DOHH2 (cell line): ENCODE measurements around the gene CHRM1.

Source experiments
- H3F3A ChIP-seq: fragments of 200-600 bp; sonication (generic), shearing (Covaris generic); 2 replicates; pipeline ENCODE4 v1.6.0; 2016; ENCODE audit warnings: antibody characterized with exemption, mild to moderate bottlenecking; ENCODE audit not compliant: control insufficient read depth, insufficient read depth
- H3K27ac ChIP-seq: fragments of 200-600 bp; sonication (generic); 2 replicates; pipeline ENCODE4 v1.5.1; 2014; ENCODE audit warnings: low read depth, mild to moderate bottlenecking, low read length, moderate library complexity
- H3K27me3 ChIP-seq: fragments of 200-600 bp; sonication (generic); 2 replicates; pipeline ENCODE4 v1.6.1; 2014; ENCODE audit warnings: mild to moderate bottlenecking, low read length, mixed read lengths; ENCODE audit not compliant: control insufficient read depth
- H3K36me3 ChIP-seq: fragments of 200-600 bp; sonication (generic); 2 replicates; pipeline ENCODE4 v1.6.1; 2014; ENCODE audit warnings: mild to moderate bottlenecking, low read length, moderate library complexity, mixed read lengths; ENCODE audit not compliant: control insufficient read depth
- H3K4me1 ChIP-seq: fragments of 200-600 bp; sonication (generic); 2 replicates; pipeline ENCODE4 v1.6.1; 2014; ENCODE audit warnings: mild to moderate bottlenecking, low read length, mixed read lengths; ENCODE audit not compliant: control insufficient read depth
- H3K4me2 ChIP-seq: fragments of 200-600 bp; sonication (generic); 2 replicates; pipeline ENCODE4 v1.6.0; 2014; ENCODE audit warnings: mild to moderate bottlenecking, low read length, moderate library complexity
- H3K4me3 ChIP-seq: fragments of 200-600 bp; sonication (generic); 2 replicates; pipeline ENCODE4 v1.5.1; 2014; ENCODE audit warnings: mild to moderate bottlenecking, low read length, mixed read lengths
- H3K79me2 ChIP-seq: fragments of 200-600 bp; sonication (generic); 2 replicates; pipeline ENCODE4 v1.6.1; 2014; ENCODE audit warnings: mild to moderate bottlenecking, low read length, mixed read lengths; ENCODE audit not compliant: control insufficient read depth
- H3K9me2 ChIP-seq: fragments of 200-600 bp; sonication (generic); replicated peaks from 2 replicates; pipeline ENCODE4 v1.6.1; 2014; ENCODE audit warnings: mild to moderate bottlenecking, low read length, mixed read lengths; ENCODE audit not compliant: control insufficient read depth
- H3K9me3 ChIP-seq: fragments of 200-600 bp; sonication (generic); 2 replicates; pipeline ENCODE4 v1.6.1; 2014; ENCODE audit warnings: antibody characterized with exemption, low read length, mixed read lengths; ENCODE audit not compliant: control insufficient read depth, insufficient read depth
- H4K20me1 ChIP-seq: fragments of 200-600 bp; sonication (generic); 2 replicates; pipeline ENCODE4 v1.6.0; 2014; ENCODE audit warnings: low read depth, mild to moderate bottlenecking, antibody characterized with exemption, low read length, moderate library complexity; ENCODE audit not compliant: control insufficient read depth, insufficient read depth
- EZH2phosphoT487 ChIP-seq: fragments of 200-600 bp; sonication (generic); IDR thresholded peaks from 2 replicates; pipeline ENCODE4 v1.6.1; 2017; ENCODE audit warnings: borderline replicate concordance, mild to moderate bottlenecking, antibody characterized with exemption, low read length, moderate library complexity, mixed read lengths
- TF ChIP-seq, protein P1 (sequence below): fragments of 200-600 bp; sonication (generic); IDR thresholded peaks from one replicate; pipeline ENCODE4 v1.5.1; 2014; ENCODE audit warnings: antibody characterized with exemption, mild to moderate bottlenecking, low read depth, low read length; ENCODE audit not compliant: poor library complexity, severe bottlenecking

Gene CHRM1

DNA sequence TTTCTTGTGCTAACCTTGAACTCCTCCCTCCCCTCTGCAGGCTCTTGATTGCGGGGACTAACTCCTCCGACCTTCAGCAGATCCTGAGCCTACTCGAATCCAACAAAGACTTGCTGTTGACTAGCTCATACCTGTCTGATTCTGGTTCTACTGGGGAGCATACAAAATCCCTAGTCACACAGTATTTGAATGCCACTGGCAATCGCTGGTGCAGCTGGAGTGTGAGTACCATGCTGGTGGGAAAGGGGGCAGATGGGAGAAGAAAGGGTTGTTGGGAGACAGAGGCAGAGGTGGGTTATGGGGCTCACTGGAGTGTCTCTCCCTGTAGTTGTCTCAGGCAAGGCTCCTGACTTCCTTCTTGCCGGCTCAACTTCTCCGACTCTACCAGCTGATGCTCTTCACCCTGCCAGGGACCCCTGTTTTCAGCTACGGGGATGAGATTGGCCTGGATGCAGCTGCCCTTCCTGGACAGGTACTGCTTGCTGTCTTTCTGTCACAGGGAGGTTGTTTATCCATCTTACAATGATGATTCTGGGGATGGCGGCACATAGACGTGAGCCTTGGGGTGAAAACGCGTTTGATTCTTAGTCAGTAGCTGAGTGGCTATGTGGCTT lies 35.9 kb downstream of the CHRM1 start:
- H3K36me3 ChIP-seq: peaks cover 91% of the 10 kb centered on the region
- H3K27ac ChIP-seq: no peak overlapping the region
- TF ChIP-seq EZH2phosphoT487: no peak
- TF ChIP-seq, protein P1, sequence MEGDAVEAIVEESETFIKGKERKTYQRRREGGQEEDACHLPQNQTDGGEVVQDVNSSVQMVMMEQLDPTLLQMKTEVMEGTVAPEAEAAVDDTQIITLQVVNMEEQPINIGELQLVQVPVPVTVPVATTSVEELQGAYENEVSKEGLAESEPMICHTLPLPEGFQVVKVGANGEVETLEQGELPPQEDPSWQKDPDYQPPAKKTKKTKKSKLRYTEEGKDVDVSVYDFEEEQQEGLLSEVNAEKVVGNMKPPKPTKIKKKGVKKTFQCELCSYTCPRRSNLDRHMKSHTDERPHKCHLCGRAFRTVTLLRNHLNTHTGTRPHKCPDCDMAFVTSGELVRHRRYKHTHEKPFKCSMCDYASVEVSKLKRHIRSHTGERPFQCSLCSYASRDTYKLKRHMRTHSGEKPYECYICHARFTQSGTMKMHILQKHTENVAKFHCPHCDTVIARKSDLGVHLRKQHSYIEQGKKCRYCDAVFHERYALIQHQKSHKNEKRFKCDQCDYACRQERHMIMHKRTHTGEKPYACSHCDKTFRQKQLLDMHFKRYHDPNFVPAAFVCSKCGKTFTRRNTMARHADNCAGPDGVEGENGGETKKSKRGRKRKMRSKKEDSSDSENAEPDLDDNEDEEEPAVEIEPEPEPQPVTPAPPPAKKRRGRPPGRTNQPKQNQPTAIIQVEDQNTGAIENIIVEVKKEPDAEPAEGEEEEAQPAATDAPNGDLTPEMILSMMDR: no peak
- peaks cover 31% of the 10 kb centered on the region for H3F3A ChIP-seq
- H3K79me2 ChIP-seq: peaks cover 50% of the 10 kb centered on the region
- H3K4me2 ChIP-seq: no peak overlapping the region
- H3K4me1 ChIP-seq: peaks cover 19% of the 10 kb centered on the region
- H3K9me3 ChIP-seq: no peaks in the 10 kb centered on the region
- H3K27me3 ChIP-seq: no peaks in the 10 kb centered on the region
- H3K4me3 ChIP-seq: no peak overlapping the region
- H3K9me2 ChIP-seq: no peaks in the 10 kb centered on the region
- peaks cover 12% of the 10 kb centered on the region for H4K20me1 ChIP-seq

DNA sequence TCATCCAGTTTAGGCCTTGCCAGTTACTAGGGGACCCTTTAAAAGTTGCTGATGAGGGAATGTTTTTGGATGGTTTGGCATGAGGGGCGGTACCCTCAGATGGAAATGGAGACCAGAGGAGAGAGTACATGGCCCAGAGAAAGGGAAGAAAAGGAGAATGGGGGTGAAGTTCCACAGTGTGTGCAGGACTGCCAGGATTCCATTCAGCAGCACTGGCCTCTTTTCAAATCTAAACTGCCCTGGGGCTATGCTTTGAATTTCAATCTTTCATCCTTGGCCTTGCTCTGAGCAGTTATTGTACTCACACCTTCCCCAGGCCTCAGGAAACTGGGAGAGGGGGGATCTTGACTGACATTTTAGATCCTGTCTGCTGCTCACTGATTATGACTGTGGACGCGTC lies 37.5 kb downstream of the CHRM1 start:
- no peak overlapping the region for H3K27ac ChIP-seq
- no peaks in the 10 kb centered on the region for H3K27me3 ChIP-seq
- H3K4me1 ChIP-seq: peaks cover 30% of the 10 kb centered on the region
- peaks cover 28% of the 10 kb centered on the region for H3F3A ChIP-seq
- H3K9me2 ChIP-seq: no peaks in the 10 kb centered on the region
- peaks cover 63% of the 10 kb centered on the region for H3K79me2 ChIP-seq
- TF ChIP-seq, protein P1: no peak
- no peak for TF ChIP-seq EZH2phosphoT487
- peak overlapping the region; percentile 99 for H3K4me2 ChIP-seq
- H4K20me1 ChIP-seq: peaks cover 8% of the 10 kb centered on the region
- no peaks in the 10 kb centered on the region for H3K9me3 ChIP-seq
- peaks cover 90% of the 10 kb centered on the region for H3K36me3 ChIP-seq
- H3K4me3 ChIP-seq: no peak overlapping the region

DNA sequence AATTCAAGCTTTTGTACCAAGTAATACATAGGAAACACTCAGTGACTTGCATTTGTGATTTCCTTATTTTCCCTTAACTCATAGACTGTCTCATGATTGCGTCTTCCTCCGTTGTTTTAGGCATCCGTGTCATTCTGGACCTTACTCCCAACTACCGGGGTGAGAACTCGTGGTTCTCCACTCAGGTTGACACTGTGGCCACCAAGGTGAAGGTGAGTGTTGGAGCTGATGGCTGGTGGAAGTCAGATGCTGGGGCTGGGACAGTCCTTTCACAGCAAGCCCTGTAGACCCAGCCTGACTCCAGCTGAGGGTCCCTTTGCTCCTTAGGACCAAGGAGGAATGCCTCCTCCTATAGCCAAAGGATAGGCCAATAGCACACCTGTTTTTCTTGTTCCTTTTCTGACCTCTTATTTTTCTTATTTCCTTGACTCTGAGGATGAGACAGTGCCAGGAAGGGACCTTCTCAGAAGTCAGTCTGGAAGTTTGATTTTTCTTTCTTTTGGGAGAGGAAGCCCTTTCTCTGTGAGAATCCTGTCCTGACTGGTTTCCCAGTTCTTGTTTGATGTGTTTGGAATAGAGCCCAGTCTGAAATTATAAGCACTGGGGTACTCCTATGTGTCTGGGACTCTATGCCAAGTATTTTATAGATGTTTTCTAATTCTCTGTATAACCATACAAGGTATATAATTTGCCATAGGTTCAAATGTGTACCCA lies 38.2 kb downstream of the CHRM1 start:
- Histone ChIP-seq H3K27me3 (no peaks in the 10 kb centered on the region), H3K4me2 (peak overlapping the region; percentile 99), H3K4me1 (peaks cover 30% of the 10 kb centered on the region), H3K9me2 (no peaks in the 10 kb centered on the region), H3K36me3 (peaks cover 86% of the 10 kb centered on the region), H3K9me3 (no peaks in the 10 kb centered on the region), H4K20me1 (peaks cover 6% of the 10 kb centered on the region), H3K27ac (no peak overlapping the region), H3K79me2 (peaks cover 66% of the 10 kb centered on the region), H3F3A (peaks cover 25% of the 10 kb centered on the region), H3K4me3 (peak overlapping the region; percentile 92)
- TF ChIP-seq EZH2phosphoT487: no peak
- TF ChIP-seq, protein P1: no peak
